Measurements from ENCODE around the gene SFT2D1.
"Not testable (repeated sequence)": the region's sequence is repeated elsewhere in the genome, so short reads cannot be mapped to it uniquely, and the experiment has no call there.

SFT2D1 gene

GRCh38 chr6:166365221-166365620 lies 22.9 kb upstream of the SFT2D1 start:
- peak; percentile 6 for DNase-seq
- Histone ChIP-seq H3K9me2 (replicated peaks; ENCODE audit: insufficient read depth, low read length) (no peaks in the 10 kb centered on the region), H3K4me3 (ENCODE audit: low read length) (0 out of 2 replicates have a peak overlapping the region, but pooled peaks have one; percentile 15), H3K4me1 (ENCODE audit: low read length) (peaks cover 15% of the 10 kb centered on the region), H3K79me2 (ENCODE audit: low read length) (no peaks in the 10 kb centered on the region), H3K27me3 (replicated peaks; ENCODE audit: insufficient read depth, low read length) (no peaks in the 10 kb centered on the region), H3K9ac (ENCODE audit: low read length) (no peak overlapping the region), H3K27ac (ENCODE audit: low read length) (peak overlapping the region; percentile 58; the same call in 1 of the 2 replicates), H4K20me1 (ENCODE audit: insufficient read depth, low read length) (no peaks in the 10 kb centered on the region), H3K36me3 (replicated peaks; ENCODE audit: insufficient read depth, low read length) (no peaks in the 10 kb centered on the region), H3F3A (ENCODE audit: insufficient read depth, low read length) (peaks cover 13% of the 10 kb centered on the region; the same call in 1 of the 2 replicates), H2AFZ (ENCODE audit: low read length) (no peak overlapping the region), H3K4me2 (ENCODE audit: low read depth, low read length) (peak overlapping the region; percentile 73), H3K9me3 (replicated peaks; ENCODE audit: insufficient read depth, low read length) (no peaks in the 10 kb centered on the region)
- TF ChIP-seq EZH2 (optimal IDR thresholded peaks at IDR 0.05; ENCODE audit: low read depth, low read length): no peak
- TF ChIP-seq CTCF (IDR thresholded peaks at IDR 0.05; ENCODE audit: low read length): no peak

GRCh38 chr6:166364456-166364855 lies 22.1 kb upstream of the SFT2D1 start:
- no peak overlapping the region for H2AFZ ChIP-seq (ENCODE audit: low read length)

GRCh38 chr6:166362427-166362826 lies 20.1 kb upstream of the SFT2D1 start:
- not testable (repeated sequence) for H3K9me3 ChIP-seq (replicated peaks; ENCODE audit: insufficient read depth, low read length); H3K9ac ChIP-seq (ENCODE audit: low read length); H3K9me2 ChIP-seq (replicated peaks; ENCODE audit: insufficient read depth, low read length); DNase-seq; H3K4me2 ChIP-seq (ENCODE audit: low read depth, low read length); H3K27ac ChIP-seq (ENCODE audit: low read length); H3K79me2 ChIP-seq (ENCODE audit: low read length); H3K4me3 ChIP-seq (ENCODE audit: low read length); H4K20me1 ChIP-seq (ENCODE audit: insufficient read depth, low read length); H3K27me3 ChIP-seq (replicated peaks; ENCODE audit: insufficient read depth, low read length); H2AFZ ChIP-seq (ENCODE audit: low read length); H3K36me3 ChIP-seq (replicated peaks; ENCODE audit: insufficient read depth, low read length)
- Histone ChIP-seq H3F3A (ENCODE audit: insufficient read depth, low read length) (peaks cover 13% of the 10 kb centered on the region; the same call in 1 of the 2 replicates), H3K4me1 (ENCODE audit: low read length) (peaks cover 15% of the 10 kb centered on the region)

More at GRCh38 chr6:166364456-166364855, 22.1 kb upstream of the SFT2D1 start:
- peak overlapping the region; percentile 73 for H3K4me2 ChIP-seq (ENCODE audit: low read depth, low read length)
- peak overlapping the region; percentile 58; the same call in 1 of the 2 replicates for H3K27ac ChIP-seq (ENCODE audit: low read length)
- no peaks in the 10 kb centered on the region for H3K9me3 ChIP-seq (replicated peaks; ENCODE audit: insufficient read depth, low read length)
- H3K4me3 ChIP-seq (ENCODE audit: low read length): no peak overlapping the region
- no peaks in the 10 kb centered on the region for H3K36me3 ChIP-seq (replicated peaks; ENCODE audit: insufficient read depth, low read length)
- no peak overlapping the region for H3K9ac ChIP-seq (ENCODE audit: low read length)
- H3F3A ChIP-seq (ENCODE audit: insufficient read depth, low read length): peaks cover 13% of the 10 kb centered on the region; the same call in 1 of the 2 replicates
- no peaks in the 10 kb centered on the region for H3K27me3 ChIP-seq (replicated peaks; ENCODE audit: insufficient read depth, low read length)
- no peaks in the 10 kb centered on the region for H3K79me2 ChIP-seq (ENCODE audit: low read length)
- no peak for TF ChIP-seq CTCF (IDR thresholded peaks at IDR 0.05; ENCODE audit: low read length)
- TF ChIP-seq EZH2 (optimal IDR thresholded peaks at IDR 0.05; ENCODE audit: low read depth, low read length): no peak
- no peak for TF ChIP-seq EZH2phosphoT487 (IDR thresholded peaks at IDR 0.05; ENCODE audit: low read length)
- no peaks in the 10 kb centered on the region for H3K9me2 ChIP-seq (replicated peaks; ENCODE audit: insufficient read depth, low read length)
- peaks cover 15% of the 10 kb centered on the region for H3K4me1 ChIP-seq (ENCODE audit: low read length)
- DNase-seq: no peak
- H4K20me1 ChIP-seq (ENCODE audit: insufficient read depth, low read length): no peaks in the 10 kb centered on the region

GRCh38 chr6:166361077-166361429 lies 18.7 kb upstream of the SFT2D1 start:
- Histone ChIP-seq H2AFZ (ENCODE audit: low read length) (no peak overlapping the region), H3K4me1 (ENCODE audit: low read length) (peaks cover 15% of the 10 kb centered on the region), H4K20me1 (ENCODE audit: insufficient read depth, low read length) (no peaks in the 10 kb centered on the region), H3K9me3 (replicated peaks; ENCODE audit: insufficient read depth, low read length) (no peaks in the 10 kb centered on the region), H3K27me3 (replicated peaks; ENCODE audit: insufficient read depth, low read length) (no peaks in the 10 kb centered on the region), H3K9ac (ENCODE audit: low read length) (no peak overlapping the region), H3K9me2 (replicated peaks; ENCODE audit: insufficient read depth, low read length) (no peaks in the 10 kb centered on the region), H3F3A (ENCODE audit: insufficient read depth, low read length) (peaks cover 13% of the 10 kb centered on the region; the same call in 1 of the 2 replicates), H3K79me2 (ENCODE audit: low read length) (no peaks in the 10 kb centered on the region), H3K36me3 (replicated peaks; ENCODE audit: insufficient read depth, low read length) (no peaks in the 10 kb centered on the region), H3K4me2 (ENCODE audit: low read depth, low read length) (no peak overlapping the region), H3K27ac (ENCODE audit: low read length) (no peak overlapping the region), H3K4me3 (ENCODE audit: low read length) (no peak overlapping the region)
- TF ChIP-seq CTCF (IDR thresholded peaks at IDR 0.05; ENCODE audit: low read length): no peak
- TF ChIP-seq EZH2 (optimal IDR thresholded peaks at IDR 0.05; ENCODE audit: low read depth, low read length): no peak
- no peak for TF ChIP-seq EZH2phosphoT487 (IDR thresholded peaks at IDR 0.05; ENCODE audit: low read length)
- no peak for DNase-seq
